ENCODE results near the gene SPAST.

DNA sequence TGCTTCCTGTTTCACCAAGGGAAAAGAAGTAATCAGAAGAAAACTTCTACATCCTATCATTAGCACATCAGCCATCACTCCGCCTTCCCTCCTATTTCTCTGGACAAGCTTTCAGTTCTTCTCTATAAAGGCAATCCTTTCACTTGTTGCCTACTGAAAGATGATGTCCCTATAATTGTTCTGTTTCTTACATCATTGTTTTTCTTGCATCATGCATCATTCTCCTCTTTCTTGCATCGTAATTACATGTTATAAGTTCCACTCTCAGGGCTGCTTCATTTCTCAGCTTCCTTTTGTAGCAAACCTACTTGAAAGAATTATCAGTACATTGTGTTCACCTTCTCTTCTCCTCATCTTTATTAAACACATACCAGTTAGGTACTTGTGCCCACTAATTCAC is 109.5 kb downstream of the SPAST start:
- TF ChIP-seq, protein P1, sequence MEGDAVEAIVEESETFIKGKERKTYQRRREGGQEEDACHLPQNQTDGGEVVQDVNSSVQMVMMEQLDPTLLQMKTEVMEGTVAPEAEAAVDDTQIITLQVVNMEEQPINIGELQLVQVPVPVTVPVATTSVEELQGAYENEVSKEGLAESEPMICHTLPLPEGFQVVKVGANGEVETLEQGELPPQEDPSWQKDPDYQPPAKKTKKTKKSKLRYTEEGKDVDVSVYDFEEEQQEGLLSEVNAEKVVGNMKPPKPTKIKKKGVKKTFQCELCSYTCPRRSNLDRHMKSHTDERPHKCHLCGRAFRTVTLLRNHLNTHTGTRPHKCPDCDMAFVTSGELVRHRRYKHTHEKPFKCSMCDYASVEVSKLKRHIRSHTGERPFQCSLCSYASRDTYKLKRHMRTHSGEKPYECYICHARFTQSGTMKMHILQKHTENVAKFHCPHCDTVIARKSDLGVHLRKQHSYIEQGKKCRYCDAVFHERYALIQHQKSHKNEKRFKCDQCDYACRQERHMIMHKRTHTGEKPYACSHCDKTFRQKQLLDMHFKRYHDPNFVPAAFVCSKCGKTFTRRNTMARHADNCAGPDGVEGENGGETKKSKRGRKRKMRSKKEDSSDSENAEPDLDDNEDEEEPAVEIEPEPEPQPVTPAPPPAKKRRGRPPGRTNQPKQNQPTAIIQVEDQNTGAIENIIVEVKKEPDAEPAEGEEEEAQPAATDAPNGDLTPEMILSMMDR (IDR thresholded peaks at IDR 0.05) = no peak
- no peak for TF ChIP-seq EZH2phosphoT487 (IDR thresholded peaks at IDR 0.05)
- no peak for TF ChIP-seq EZH2 (IDR thresholded peaks at IDR 0.05)

Measured in neural progenitor cell (in vitro differentiated cells).